Measurements from ENCODE around the gene ARF1.
"Not testable (repeated sequence)": the region's sequence is repeated elsewhere in the genome, so short reads cannot be mapped to it uniquely, and the experiment has no call there.

The ARF1 gene

GRCh38 chr1:228102791-228103620 lies 20.5 kb downstream of the ARF1 start, which contains the start of gene C1orf35:
C1orf35 (minus strand) TSS chr1:228103325; CDS start chr1:228103227, 98 bp downstream.
- DNase-seq (ENCODE audit: low read depth), result peak; percentile 96

- no peak for DNase-seq (ENCODE audit: low read depth)
These were observed 22.2 kb downstream of the ARF1 start for GRCh38 chr1:228104526-228105269.

GRCh38 chr1:228105270-228105995 lies 22.9 kb downstream of the ARF1 start:
- DNase-seq (ENCODE audit: low read depth), result no peak

- no peak for DNase-seq (ENCODE audit: low read depth)
These were observed 23.7 kb downstream of the ARF1 start for GRCh38 chr1:228105996-228106799.

- no peak for DNase-seq (ENCODE audit: low read depth)
These were observed 24.2 kb downstream of the ARF1 start for GRCh38 chr1:228106800-228107054.

GRCh38 chr1:228107636-228108035 lies 25.1 kb downstream of the ARF1 start:
- no peak for DNase-seq (ENCODE audit: low read depth)

GRCh38 chr1:228108055-228108690 lies 25.7 kb downstream of the ARF1 start:
- DNase-seq (ENCODE audit: low read depth), result no peak

GRCh38 chr1:228108742-228109072 lies 26.2 kb downstream of the ARF1 start:
- no peak for DNase-seq (ENCODE audit: low read depth)

- DNase-seq (ENCODE audit: low read depth), result peak; percentile 100
These were observed 26.8 kb downstream of the ARF1 start, which contains the start of gene MRPL55 for GRCh38 chr1:228109073-228109961. MRPL55 (minus strand) TSS chr1:228109299; CDS start chr1:228108260, 1,039 bp downstream.

GRCh38 chr1:228109962-228110488 lies 27.5 kb downstream of the ARF1 start:
- DNase-seq (ENCODE audit: low read depth), result no peak

- DNase-seq (ENCODE audit: low read depth), result no peak
These were observed 28.0 kb downstream of the ARF1 start for GRCh38 chr1:228110556-228110955.

- DNase-seq (ENCODE audit: low read depth), result not testable (repeated sequence)
These were observed 28.8 kb downstream of the ARF1 start for GRCh38 chr1:228111315-228111714.

- no peak for DNase-seq (ENCODE audit: low read depth)
These were observed 29.7 kb downstream of the ARF1 start for GRCh38 chr1:228112167-228112566.

GRCh38 chr1:228112617-228113016 lies 30.1 kb downstream of the ARF1 start:
- no peak for DNase-seq (ENCODE audit: low read depth)

- no peak for DNase-seq (ENCODE audit: low read depth)
These were observed 32.3 kb downstream of the ARF1 start for GRCh38 chr1:228114827-228115226.

GRCh38 chr1:228117335-228117734 lies 34.8 kb downstream of the ARF1 start:
- no peak for DNase-seq (ENCODE audit: low read depth)

- no peak for DNase-seq (ENCODE audit: low read depth)
These were observed 35.5 kb downstream of the ARF1 start for GRCh38 chr1:228118040-228118439.

GRCh38 chr1:228120351-228120750 lies 37.8 kb downstream of the ARF1 start:
- DNase-seq (ENCODE audit: low read depth), result no peak

GRCh38 chr1:228120857-228121489 lies 38.5 kb downstream of the ARF1 start:
- DNase-seq (ENCODE audit: low read depth), result no peak
